ENCODE data around the gene KLC1.

Gene KLC1

DNA sequence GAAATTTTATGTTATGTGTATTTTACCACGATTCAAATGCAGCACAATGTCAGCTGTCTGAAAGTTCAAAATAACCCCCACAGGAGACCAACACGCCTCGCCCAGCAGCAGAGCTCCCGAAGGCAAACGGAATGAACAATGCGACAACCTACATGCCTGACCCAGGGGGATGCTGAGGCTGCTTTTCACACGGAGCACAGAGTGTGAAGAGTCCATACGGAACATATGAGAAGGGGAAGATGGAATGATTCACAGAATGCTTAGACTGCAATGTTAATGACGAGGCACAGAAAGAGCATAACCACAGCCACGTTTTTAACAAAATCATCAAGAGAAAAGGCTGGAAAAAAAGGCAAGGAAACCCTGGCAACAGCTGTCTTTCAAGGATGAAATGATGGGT lies 109.2 kb downstream of the KLC1 start:
- no peak for DNase-seq

GRCh38 chr14:103738701-103739451 lies 109.9 kb downstream of the KLC1 start:
- DNase-seq: no peak

- DNase-seq: no peak
These were observed 110.4 kb downstream of the KLC1 start for GRCh38 chr14:103739466-103739792.

DNA sequence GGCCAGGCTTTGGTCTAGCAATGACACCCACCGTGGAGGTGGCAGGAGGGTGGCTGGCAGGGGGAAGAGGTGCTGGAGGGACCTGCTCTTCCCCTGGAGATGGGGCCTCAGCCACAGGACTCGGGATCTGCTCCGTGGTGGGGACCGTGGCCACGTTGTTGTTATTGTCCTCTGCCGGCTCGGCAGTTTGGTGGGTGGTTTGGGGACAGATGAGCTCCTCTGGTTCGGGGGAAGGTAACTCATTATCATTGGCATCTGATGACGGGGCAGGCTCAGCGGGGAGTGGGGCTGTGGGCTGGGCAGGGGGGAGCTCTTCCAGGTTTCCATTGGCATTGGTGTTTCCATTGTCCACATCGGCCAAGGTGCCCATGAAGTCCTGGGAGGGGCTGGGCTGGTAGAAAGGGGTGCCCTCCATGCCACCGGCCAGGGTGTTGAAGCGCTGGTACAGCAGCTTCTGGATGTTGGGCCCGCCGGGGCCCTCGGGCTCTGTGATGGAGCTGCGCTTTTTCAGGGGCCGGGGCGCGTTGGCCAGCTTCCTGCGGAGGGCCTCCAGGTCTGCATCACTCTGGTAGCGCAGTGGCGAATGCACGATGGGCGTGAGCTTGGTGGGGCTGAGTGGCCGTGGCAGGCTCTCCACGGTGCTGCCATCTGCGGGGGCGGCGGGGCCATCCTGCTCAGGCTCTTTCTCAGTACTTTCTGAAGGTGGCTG lies 110.9 kb downstream of the KLC1 start:
- no peak for DNase-seq

DNA sequence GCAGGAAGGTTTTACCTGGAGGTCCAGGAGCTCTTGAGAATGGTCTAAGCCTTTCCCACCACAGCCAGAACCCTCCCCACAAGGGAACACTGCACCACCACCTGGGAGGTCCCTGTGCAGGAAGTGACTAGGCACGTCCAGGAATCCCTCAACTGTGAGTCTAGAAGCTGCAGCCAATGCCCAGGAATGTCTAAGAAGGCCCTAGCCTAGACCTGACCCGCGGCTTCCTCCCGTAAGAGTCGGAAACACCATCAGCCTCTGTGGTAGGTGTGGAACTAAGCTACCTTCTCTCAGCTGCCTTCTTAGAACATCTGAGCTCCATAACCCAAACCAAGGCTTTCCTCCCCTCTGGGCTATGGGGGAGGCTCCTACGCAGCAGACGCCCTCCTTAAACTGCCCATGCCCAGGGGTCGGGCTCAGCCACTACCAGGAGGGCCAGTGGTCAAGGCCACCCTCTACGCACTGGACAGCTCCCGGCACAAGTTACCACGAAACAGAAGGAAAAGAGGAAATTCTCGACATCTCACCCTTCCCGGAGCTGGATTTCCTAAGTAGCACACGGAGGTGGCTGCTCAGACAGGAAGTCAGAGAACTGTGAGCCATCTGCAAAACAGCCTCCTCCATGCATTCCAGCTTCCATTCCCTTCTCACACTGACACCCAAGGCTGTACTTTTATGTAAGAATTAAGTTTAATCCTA lies 112.1 kb downstream of the KLC1 start:
- DNase-seq: no peak

- no peak for DNase-seq
These were observed 112.9 kb downstream of the KLC1 start for GRCh38 chr14:103741876-103742275.

- DNase-seq: no peak
These were observed 113.7 kb downstream of the KLC1 start for GRCh38 chr14:103742499-103743255.

GRCh38 chr14:103743691-103744090 lies 114.7 kb downstream of the KLC1 start:
- no peak for DNase-seq

- DNase-seq: no peak
These were observed 115.8 kb downstream of the KLC1 start for GRCh38 chr14:103744621-103745395.

- no peak for DNase-seq
These were observed 116.4 kb downstream of the KLC1 start for GRCh38 chr14:103745424-103745823.

GRCh38 chr14:103746701-103747100 lies 117.7 kb downstream of the KLC1 start:
- no peak for DNase-seq

DNA sequence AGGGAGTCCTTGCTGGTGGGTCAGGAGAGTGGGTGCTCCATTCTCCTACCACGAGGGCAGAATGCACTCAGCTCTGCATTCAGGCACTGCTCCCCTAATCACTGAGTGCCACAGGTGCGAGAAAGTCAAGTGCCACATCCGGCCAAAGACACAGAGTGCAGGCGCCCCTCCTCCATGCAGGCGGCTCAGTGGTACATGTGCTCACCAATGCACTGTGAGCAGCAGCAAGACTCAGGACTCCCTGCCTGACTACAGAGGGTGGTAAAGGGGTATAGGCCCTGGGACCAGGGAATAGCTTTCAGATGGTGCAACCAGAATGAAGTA lies 119.5 kb downstream of the KLC1 start:
- no peak for DNase-seq

DNA sequence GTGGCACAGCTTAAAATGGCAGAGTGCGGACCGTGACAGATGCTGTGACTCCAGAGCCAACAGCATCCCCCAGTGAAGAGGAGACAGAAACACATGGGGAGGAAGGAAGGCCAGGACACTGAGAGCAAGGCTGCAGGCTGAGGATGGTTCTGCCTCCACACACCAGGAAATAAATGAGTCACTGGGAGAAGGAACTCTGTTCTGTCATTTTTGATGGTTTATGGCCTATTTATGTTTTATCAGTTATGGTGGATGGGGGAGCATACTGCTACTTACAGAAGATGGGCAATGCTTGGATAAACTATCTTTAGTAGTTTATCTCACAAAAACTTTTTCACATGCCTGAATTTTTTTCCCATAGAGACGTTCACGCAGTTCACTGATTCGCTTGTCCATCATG lies 120.4 kb downstream of the KLC1 start:
- DNase-seq: no peak

GRCh38 chr14:103749860-103750259 lies 120.8 kb downstream of the KLC1 start:
- no peak for DNase-seq
